HG02588 (cell line): Measurements from ENCODE around the gene CDC42BPA.

Experiments used
- ATAC-seq: cut with Tn5 transposase; IDR thresholded peaks from one replicate; pipeline ENCODE4 v1.9.1; 2021; ENCODE audit warnings: mild to moderate bottlenecking, moderate library complexity; ENCODE audit not compliant: unreplicated experiment

Gene CDC42BPA

GRCh38 chr1:226951286-226952117 is 366.8 kb downstream of the CDC42BPA start:
- ATAC-seq = no peak

DNA sequence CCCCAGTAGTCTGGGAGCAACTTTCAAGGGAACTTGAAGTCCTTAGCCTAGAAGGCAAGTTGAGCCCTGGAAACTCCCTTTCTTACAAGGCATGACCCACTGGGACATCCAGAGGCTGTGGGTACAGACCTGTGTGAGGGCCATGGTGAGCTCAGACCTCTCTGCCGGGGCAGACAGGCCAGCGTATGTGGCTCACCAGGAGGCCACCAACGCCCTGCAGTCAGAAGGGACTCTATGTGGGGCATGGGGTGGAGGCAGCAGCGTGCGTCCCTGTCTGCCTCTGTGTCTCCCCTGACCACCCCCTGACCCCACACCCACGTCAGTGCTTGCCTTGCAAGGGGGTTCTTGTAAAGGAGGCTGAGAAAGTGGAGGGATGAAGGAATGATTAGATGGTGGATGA is 367.4 kb downstream of the CDC42BPA start:
- ATAC-seq = no peak

GRCh38 chr1:226950316-226950715 is 368.0 kb downstream of the CDC42BPA start:
- ATAC-seq = no peak

GRCh38 chr1:226949401-226949800 is 368.9 kb downstream of the CDC42BPA start:
- ATAC-seq = no peak

- ATAC-seq = no peak
Observed at GRCh38 chr1:226948996-226949395, 369.3 kb downstream of the CDC42BPA start.

- ATAC-seq = no peak
Observed at GRCh38 chr1:226948480-226948879, 369.8 kb downstream of the CDC42BPA start.

GRCh38 chr1:226948051-226948450 is 370.2 kb downstream of the CDC42BPA start:
- ATAC-seq = no peak

GRCh38 chr1:226946841-226947240 is 371.5 kb downstream of the CDC42BPA start:
- ATAC-seq = no peak

GRCh38 chr1:226946285-226946684 is 372.0 kb downstream of the CDC42BPA start:
- no peak for ATAC-seq

DNA sequence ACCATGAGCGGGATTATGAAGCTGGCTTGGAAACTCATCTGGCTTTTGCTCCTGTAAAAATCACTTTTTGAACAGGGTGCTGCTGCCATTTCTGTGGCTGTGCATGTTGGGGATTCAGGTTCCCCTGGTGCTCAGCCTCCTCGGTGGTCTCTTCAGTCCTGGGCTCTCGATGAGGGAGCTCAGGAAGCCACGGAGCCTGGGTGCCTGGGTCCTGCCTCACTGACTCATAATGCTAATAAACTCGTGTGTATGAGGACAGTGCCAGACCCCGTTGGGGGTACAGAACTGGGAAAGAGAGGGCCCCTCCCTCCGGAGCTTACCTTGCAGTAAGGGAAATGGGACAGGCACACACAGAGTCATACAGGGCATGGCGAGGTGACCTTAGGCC is 372.4 kb downstream of the CDC42BPA start:
- ATAC-seq = no peak

DNA sequence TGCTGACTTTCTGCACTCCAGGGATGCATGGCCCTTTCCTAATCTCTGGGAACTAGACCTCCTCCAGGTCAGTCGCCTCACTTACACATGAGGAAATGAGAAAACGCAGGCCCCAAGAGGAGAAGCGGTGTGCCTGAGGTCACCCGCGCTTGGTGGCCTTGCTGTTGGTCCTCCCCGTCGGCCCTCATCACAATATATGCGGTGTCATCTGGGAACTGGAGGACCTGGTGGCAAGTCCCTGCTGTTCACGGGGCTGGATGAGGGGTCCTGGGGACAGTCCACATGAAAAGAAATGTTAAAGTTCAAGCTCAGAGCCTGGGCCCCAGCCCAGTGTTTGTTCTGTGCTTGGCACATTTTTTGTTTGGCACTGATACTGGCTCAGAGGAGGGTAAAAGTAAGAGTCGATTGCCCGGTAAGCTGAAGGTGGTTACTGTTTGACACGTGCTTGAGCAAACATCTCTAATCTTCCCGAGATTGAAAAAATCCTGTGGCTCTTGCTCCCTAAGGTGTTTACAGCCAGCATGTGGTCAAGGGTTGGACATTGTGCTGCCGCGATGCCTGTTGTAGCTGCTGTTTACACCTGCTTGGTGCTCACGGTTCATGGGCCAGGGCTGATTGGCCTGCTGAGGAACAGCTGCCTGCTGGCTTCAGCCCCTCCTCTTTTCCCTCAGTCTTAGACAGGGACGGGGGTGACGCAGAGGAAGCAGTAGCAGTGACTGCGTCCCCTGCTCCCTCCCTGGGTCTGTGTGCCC is 373.0 kb downstream of the CDC42BPA start:
- ATAC-seq = no peak

DNA sequence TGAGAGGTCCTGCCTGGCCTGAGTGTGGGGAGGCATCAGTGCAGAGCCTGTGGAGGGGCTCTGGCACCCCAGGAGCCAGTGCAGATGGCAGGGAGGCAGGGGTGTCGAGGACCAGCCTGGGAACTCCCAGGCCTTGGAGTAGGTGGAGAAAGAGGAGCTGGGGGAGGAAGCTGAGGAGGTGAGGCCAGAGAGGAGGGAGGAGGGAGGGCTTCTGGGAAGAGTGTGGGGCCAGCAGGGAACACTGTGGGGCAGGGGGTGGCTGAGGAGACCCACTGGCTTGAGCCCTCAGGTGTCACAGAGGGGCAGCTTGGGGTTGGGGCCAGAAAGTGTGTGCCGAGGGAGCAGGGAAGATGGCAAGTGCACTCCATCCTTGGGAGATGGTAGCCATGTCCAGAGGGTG is 374.4 kb downstream of the CDC42BPA start:
- ATAC-seq = no peak

DNA sequence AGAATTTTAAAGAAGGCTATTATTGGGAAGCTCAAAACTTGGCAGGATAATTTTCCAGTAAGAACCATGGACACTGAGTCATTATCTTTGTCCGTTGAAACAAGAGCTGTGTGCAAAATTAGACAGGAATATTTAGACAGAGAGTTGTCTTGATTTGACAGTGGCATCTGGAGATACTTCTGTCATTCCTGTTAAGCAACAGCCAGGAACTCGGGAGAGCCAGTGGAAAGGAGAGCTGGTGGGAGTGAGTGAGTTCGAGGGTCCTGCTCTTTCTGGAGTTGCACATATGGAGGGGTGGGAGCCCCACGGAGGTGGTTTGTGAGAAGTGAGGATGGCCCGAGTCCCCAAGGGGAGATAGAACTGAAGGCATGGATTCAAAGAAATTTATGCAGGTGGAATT is 375.1 kb downstream of the CDC42BPA start:
- no peak for ATAC-seq

GRCh38 chr1:226942392-226942791 is 375.9 kb downstream of the CDC42BPA start:
- no peak for ATAC-seq

- ATAC-seq = no peak
Observed at GRCh38 chr1:226940806-226941067, 377.6 kb downstream of the CDC42BPA start.

DNA sequence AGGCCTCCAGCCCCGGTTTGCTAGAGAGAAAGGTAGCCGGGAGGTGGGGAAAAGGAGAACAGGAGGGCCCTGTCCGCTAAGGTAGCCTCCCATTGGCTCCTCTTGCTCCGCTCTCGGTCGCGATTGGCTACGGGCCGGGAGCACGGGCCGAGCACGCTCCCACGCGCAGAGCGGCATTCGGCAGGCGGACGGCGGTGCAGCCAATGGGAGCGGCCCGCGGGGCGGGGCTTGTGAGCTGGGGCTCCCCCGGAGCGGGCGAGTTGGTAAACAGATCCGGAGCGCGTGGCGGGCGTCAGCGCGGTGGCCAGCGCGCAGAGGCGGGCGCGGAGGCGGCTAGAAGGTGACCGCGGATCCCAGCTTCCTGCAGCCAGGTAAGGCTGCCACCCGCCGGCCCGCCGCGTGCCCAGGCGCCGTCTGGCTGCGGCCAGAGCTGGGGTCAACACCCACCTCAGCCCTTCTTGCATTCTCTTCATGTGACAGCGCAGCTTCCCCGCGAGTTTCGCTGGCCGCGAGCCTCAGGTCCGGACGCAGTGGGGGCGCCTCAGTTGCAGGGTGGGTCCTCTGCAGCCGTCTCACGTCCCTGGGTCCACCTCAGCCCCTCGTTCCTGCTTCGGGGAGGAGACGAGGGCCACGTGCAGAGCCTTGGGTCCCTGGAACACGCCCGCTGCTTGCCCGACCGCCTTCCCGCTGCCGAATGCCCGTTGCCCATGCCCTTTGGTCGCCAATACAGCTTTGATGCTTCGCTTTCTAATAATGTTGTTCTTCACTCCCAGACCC is 378.1 kb downstream of the CDC42BPA start, which contains the start of gene COQ8A:
COQ8A (plus strand) TSS at position 266 of the 777 bp plus-strand sequence. CDS start 21,092 bp downstream, outside the sequence.
- peak; percentile 96 for ATAC-seq
